ENCODE measurements around the gene GSTCD. TPM values are rescaled to one million over a fixed set of nuclear protein-coding genes. Genes with fewer than 3 reads are reported as not detected.

Gene GSTCD
- total RNA-seq, 1 experiment from 2014 or later, result 22.5 TPM

GRCh38 chr4:105838082-105838481, 129.5 kb downstream of the GSTCD start (continued):
- no peak for TF ChIP-seq CBX3 (IDR thresholded peaks at IDR 0.05; ENCODE audit: low read depth)
- TF ChIP-seq FOSL1 (IDR thresholded peaks at IDR 0.05; ENCODE audit: low read depth), result no peak

- DNase-seq (ENCODE audit: low read depth, low spot score), result no peak
- intact Hi-C loops (cut with micrococcal nuclease), result no loop called here
- no peaks in the 10 kb centered on the region for H4K20me1 ChIP-seq (ENCODE audit: insufficient read depth)
- no peak overlapping the region for H3K27ac ChIP-seq (ENCODE audit: low read depth, low read length)
- CTCF ChIA-PET, result no interaction called here
- H3K79me2 ChIP-seq (ENCODE audit: insufficient read depth, low read length), result no peaks in the 10 kb centered on the region
- POLR2A ChIA-PET, result no interaction called here
- no peak for ATAC-seq
- RAD21 ChIA-PET (ENCODE audit: low non-redundant PET in 1 of 2, low total read pairs in 2 of 2, uncharacterized antibody in 2 of 2, unreplicated experiment in 2 of 2), result no interaction called here
- no peak overlapping the region for H3K4me2 ChIP-seq (ENCODE audit: low read length)
- no peaks in the 10 kb centered on the region for H3K4me1 ChIP-seq (ENCODE audit: control insufficient read depth in 1 of 2, insufficient read depth in 2 of 2, low read length in 2 of 2)
- BruUV-seq (replicated peaks), result no TSS peak
- no peak for TF ChIP-seq ZNF274 (IDR thresholded peaks at IDR 0.05; ENCODE audit: low read depth, low read length)
- TF ChIP-seq REST (IDR thresholded peaks at IDR 0.05; ENCODE audit: low read depth), result no peak
- H3K9me3 ChIP-seq (ENCODE audit: control insufficient read depth in 1 of 2, insufficient read depth in 1 of 2, low read depth in 1 of 2, low read length in 2 of 2), result no peaks in the 10 kb centered on the region
- no peak overlapping the region for H3K9ac ChIP-seq (ENCODE audit: low read length)
- H2AFZ ChIP-seq (ENCODE audit: low read depth, low read length, poor library complexity, severe bottlenecking), result no peak overlapping the region
- no peaks in the 10 kb centered on the region for H3K27me3 ChIP-seq (ENCODE audit: insufficient read depth, low read length)
- H3K36me3 ChIP-seq (ENCODE audit: control insufficient read depth in 1 of 2, insufficient read depth in 2 of 2, low read length in 2 of 2), result no peaks in the 10 kb centered on the region
- H3K9me2 ChIP-seq (ENCODE audit: insufficient read depth), result no peaks in the 10 kb centered on the region
- no peak overlapping the region for H3K4me3 ChIP-seq (replicated peaks in 1 of 2; ENCODE audit: low read depth in 1 of 2, low read length in 2 of 2)
These were observed 132.0 kb downstream of the GSTCD start for GRCh38 chr4:105840426-105841174.

Measured in HCT116 (cell line).